NCI-H526 (cell line): Measurements from ENCODE around the gene ATXN10.
"Not testable (repeated sequence)": the region's sequence is repeated elsewhere in the genome, so short reads cannot be mapped to it uniquely, and the experiment has no call there.

Experiments
- DNase-seq, 2 experiments: peaks; one replicate each; lab custom pipeline; 2025; lab: John Stamatoyannopoulos, UW

ATXN10 gene

GRCh38 chr22:45709060-45709739 lies 37.6 kb downstream of the ATXN10 start:
- DNase-seq = no peak

DNA sequence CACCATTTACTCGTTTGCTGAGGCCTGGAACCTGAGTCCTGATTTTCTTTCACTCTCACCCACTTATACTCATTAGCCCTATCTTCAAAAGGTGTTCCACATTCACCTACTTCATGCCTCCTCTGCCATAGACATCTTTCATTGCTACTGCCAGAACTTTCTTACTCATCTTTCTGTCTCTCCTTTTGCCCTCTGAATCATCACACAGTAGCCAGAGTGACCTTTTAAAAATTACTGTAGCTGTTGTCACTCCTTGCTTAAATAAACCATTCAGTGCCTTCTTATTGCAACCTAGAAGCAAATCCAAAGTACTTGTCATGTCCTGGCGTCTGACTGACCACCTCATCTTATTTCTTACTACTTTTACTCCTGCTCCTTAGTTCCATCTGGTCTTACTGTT lies 38.2 kb downstream of the ATXN10 start:
- no peak for DNase-seq

GRCh38 chr22:45710469-45710868 lies 38.8 kb downstream of the ATXN10 start:
- DNase-seq = no peak

DNA sequence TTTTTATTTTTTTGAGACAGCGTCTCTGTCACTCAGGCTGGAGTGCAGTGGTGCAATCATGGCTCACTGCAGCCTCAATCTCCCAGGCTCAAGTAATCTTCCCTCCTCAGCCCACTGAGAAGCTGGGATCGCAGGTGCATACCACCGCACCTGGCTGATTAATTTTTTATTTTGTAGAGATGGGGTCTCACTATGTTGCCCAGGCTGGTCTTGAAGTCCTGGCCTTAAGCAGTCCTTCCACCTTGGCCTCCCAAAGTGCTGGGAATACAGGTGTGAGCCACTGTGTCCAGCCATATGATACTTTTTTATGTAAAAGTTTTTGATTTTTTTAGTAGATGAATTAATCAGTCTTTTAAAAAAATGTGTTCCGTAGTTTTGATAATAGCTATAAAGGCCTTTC lies 42.8 kb downstream of the ATXN10 start:
- not testable (repeated sequence) for DNase-seq

DNA sequence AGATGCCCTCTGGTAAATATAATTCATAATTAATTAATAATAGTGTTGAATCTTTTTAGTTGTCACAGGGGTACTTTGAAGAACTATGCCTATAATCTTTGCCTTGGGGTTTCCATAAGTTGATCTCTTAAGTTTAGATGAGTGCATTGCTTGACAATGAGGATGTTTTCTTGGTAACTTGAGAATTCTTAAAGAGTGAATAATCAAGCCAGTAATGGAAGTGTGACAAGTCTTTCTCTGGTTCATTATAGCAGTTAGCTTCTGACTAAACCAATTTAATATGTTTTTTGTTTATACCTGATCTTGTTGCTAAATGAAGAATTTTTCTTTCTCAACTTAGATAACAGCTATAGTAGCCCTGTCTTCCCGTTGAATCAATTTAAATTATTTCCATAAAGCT lies 46.2 kb downstream of the ATXN10 start:
- DNase-seq = no peak

DNA sequence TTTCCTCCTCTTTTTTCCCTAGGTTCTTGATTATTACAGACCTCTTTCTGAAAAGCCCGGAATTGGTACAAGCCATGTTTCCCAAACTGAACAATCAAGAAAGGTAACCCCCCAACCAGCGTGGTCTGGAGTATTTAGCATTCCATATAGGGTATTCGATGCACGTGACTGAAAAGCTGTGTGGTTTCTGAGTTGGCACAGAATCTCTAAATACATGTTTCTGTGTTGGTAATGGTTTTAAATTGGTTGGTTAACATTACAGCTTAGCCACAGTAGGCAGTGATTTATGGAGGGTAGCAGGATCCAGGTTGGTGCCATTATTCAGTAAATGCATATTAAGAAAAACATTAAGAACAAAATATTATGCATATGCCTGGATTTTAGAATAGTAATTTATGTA lies 46.8 kb downstream of the ATXN10 start:
- DNase-seq = no peak

DNA sequence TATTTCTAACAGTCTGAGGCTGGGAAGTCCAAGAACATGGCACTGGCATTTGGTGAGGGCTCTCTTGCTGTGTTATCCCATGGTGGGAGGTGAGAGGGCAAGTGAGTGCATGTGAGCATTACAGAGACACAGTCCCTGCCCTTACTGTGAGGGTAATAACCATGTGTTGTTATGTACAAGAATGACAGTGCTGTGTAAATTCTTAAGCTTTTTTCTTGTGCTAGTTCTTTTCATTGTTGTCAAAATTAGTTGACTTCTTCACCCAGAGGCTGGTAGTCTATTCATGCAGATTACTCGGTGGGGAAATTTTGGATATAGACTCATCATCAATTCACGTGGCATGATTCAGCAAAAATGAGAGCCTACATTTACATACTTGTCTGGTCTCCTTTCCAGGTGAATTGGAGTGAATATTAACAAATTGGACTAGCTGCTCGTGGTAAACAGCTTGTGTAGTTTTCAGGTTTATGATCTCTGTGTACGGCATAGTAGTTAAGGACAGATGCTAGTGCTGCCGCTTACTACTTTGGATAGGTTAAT lies 49.3 kb downstream of the ATXN10 start:
- peak; percentile 18 to 37 for DNase-seq

DNA sequence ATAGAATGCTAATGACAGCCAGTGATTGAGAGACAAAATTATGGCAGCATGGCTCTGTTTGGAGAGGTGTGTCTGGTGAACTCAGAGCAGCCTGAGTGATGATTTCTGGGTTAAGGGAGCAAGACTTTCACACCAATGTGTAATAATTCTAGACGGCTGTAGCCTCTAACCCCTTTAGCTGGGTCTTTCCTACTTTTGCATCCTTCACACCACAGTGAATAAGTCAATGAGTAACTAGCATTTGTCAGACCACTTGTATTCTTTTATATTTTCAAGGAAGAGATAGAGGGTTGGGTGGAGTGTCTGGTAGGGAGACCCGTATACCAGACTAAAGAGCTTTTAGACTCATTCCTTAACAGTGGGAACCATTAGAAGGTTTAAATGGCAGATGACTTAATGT lies 50.4 kb downstream of the ATXN10 start:
- no peak for DNase-seq

- DNase-seq = no peak
Measured at GRCh38 chr22:45726081-45726480, 54.4 kb downstream of the ATXN10 start.

- DNase-seq = no peak
Measured at GRCh38 chr22:45731041-45731797, 59.6 kb downstream of the ATXN10 start.

- no peak for DNase-seq
Measured at GRCh38 chr22:45731798-45732495, 60.3 kb downstream of the ATXN10 start.

GRCh38 chr22:45735273-45735672 lies 63.6 kb downstream of the ATXN10 start:
- DNase-seq = no peak

DNA sequence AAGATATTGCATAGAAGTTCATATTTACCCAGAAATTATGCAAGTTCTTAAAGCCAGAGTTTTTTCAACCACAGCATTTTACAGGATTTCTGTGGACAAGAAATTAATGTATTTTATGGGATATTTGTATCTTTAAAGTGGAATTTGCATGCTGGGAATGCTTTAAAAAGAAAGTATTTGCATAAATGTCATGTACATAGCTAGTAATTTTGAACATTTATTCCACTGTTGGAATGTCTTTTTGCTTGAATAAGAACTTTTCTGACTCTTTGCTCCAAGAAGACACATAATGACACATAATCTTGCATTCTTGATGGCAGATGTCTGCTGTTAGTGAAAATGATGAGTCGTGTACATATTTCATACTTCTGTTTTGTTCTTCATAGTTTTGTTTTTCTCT lies 66.6 kb downstream of the ATXN10 start:
- no peak for DNase-seq

DNA sequence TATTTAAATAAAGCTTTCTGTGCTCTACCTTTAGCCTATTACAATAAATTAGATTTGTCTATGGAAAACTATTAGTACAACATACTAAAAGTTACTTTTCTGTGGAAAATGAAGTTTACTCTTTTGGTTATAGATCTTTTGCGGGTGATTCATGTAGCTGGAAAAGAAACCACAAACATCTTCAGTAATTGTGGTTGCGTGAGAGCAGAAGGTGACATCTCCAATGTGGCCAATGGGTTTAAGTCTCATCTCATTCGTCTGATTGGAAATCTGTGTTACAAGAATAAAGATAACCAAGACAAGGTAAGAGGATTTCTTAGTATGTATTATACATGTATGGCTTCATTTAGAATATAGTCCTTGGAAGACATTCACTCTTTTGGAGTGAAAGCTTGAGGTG lies 68.6 kb downstream of the ATXN10 start:
- DNase-seq = no peak

GRCh38 chr22:45742866-45743450 lies 71.3 kb downstream of the ATXN10 start:
- DNase-seq = no peak

DNA sequence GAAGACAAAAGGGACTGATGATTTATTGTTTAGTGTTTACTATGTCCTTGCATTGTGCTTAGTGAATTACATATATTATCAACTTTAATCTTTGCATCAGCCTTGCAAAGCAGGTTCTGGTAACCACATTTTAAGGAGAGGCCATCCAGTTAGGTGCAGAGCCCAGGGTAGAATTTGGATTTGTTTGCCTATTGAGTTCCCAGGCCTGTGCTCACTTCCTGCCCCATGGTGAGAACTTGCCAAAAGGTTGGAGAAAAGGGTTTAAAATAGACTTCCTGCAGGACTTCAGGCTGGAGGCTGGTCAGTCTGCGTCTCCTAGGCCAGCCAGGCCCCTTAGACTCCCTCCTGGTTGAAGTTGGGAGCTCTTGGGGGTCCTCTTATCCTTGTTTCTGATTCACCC lies 72.1 kb downstream of the ATXN10 start:
- no peak for DNase-seq

DNA sequence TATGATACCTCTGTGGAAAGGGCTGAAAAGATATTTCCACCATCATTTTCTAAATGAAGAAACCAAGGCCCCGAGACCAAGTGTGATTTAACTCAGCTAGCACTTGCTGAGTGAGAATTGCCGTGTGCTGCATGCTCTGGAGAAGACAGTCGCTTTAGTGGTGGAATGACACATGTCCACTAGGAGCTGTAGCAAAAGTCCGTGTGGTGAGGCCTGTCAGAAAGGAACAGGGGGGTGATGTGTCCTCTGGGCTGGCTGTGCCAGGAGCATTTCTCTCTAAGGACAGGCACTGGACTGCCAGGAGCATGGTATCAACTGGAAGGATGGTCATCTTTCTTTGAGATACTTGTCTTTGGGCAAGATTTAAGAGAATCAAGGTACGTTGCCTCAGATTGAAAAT lies 72.8 kb downstream of the ATXN10 start:
- DNase-seq = no peak

DNA sequence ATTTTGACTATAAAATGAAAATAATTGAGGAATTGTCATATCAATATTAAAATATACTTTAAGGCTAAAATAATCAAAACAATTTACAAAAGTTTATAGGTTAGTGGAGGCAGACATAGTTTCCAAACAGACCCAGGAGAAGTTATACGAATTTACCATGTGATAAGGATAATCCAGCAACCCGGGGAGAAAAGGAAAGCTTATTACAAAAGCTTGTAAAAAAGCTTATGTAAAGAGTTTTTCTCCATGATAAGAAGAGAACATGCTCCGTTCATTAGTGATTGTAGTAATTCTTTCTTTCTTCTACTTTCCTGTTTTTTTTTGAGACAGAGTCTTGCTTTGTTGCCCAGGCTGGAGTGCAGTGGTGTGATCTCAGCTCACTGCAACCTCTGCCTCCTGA lies 79.0 kb downstream of the ATXN10 start:
- DNase-seq = no peak

DNA sequence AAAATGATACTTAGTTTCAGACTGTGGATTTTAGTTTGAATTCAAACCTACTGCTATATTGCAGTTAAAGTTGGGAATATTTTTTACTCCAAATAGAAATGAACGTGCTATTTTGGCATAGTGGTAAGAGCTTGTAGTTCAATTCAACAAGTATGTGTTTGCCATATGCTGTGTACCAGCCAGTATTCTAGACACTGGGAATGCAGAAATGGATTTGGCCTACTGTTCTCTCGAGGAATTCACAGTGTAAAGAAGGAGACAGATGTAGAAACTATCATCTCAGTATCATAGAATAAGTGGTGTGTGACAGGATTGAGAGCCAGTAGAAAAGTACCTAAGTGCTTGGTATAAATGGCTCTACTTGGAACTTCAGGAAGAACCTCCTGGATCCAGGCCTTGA lies 80.4 kb downstream of the ATXN10 start:
- no peak for DNase-seq

GRCh38 chr22:45754822-45755221 lies 83.2 kb downstream of the ATXN10 start:
- DNase-seq = no peak

GRCh38 chr22:45756558-45756957 lies 84.9 kb downstream of the ATXN10 start:
- no peak for DNase-seq

DNA sequence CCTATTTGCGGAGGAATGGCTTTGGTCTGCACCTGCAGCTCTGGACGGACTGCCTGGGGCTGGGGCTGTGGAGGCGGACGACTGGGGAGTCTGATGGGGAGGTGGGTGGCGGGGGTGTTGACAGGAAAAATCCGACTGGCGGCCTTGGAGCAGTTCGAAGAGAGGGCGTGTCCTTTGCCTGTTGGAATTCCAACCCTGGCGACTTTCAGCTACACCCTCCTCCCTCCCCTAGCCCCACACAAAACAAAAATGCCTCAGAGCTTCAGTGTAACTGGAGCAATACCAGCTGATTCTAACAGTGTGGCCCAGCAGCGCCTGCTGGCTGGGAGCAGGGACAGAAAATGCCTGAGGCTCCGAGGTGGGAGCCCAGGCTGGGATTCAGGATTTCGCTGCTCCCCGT lies 85.4 kb downstream of the ATXN10 start:
- DNase-seq = no peak

GRCh38 chr22:45757936-45758335 lies 86.3 kb downstream of the ATXN10 start:
- DNase-seq = no peak
